Activated CD8-positive, alpha-beta memory T cell treated with anti-CD3 and anti-CD28 coated beads, Interleukin-2, amount 50 U/mL, for 1 hour (primary cell): Measurements from ENCODE around the gene WDTC1.

Experiments used
- DNase-seq: peaks from one replicate; pipeline ENCODE4 v3.0.0-alpha.2; 2020; ENCODE audit errors: extremely low read depth

The WDTC1 gene

GRCh38 chr1:27356277-27356618 lies 121.8 kb downstream of the WDTC1 start:
- DNase-seq: no peak

GRCh38 chr1:27356619-27357280 lies 122.3 kb downstream of the WDTC1 start:
- no peak for DNase-seq

GRCh38 chr1:27357281-27358037 lies 123.0 kb downstream of the WDTC1 start:
- DNase-seq: no peak
